GM21576 (cell line): Measurements from ENCODE around the gene TCEAL9.
"Not testable (repeated sequence)": the region's sequence is repeated elsewhere in the genome, so short reads cannot be mapped to it uniquely, and the experiment has no call there.

ENCODE experiments used
- ATAC-seq: cut with Tn5 transposase; IDR thresholded peaks from one replicate; pipeline ENCODE4 v1.9.1; 2021; ENCODE audit warnings: mild to moderate bottlenecking, moderate library complexity; ENCODE audit not compliant: unreplicated experiment

TCEAL9 gene, protein sequence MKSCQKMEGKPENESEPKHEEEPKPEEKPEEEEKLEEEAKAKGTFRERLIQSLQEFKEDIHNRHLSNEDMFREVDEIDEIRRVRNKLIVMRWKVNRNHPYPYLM

DNA sequence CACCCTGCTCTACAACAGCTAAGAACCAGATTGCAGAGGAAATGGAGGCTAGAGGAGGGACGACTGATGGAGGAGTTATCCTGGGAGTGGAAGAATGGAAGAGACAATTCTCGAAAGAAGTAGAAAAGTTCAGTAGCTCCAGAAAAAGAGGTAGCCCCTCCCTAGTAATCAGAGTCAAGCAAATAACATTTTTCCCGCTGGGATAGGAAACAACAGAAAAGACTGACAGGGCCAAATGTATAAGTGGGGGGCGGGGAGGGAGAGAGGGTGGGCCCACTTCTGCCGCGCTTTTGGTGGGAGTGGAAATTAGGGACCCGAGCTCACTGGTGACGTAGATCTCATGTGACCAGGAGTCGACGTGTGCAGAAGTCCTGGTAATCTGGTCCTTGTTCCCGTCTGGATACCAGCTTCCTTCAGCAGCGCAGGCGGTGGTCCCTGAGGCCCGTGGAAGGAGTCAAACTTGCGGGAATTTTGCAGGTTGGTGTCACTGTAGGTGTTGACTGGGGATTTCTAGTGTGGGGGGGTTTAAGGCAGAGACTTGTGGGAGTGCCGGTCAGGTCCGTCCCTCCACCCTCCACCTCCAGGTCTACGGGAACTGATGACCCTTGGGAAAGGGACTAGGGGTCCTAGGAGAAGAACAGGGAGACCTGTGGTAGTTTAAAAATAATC is at the start of gene TCEAL9:
Gene TCEAL9 (plus strand): TSS at position 377 of the 669 bp plus-strand sequence. CDS start 1,179 bp downstream, outside the sequence.
- ATAC-seq, result no peak

DNA sequence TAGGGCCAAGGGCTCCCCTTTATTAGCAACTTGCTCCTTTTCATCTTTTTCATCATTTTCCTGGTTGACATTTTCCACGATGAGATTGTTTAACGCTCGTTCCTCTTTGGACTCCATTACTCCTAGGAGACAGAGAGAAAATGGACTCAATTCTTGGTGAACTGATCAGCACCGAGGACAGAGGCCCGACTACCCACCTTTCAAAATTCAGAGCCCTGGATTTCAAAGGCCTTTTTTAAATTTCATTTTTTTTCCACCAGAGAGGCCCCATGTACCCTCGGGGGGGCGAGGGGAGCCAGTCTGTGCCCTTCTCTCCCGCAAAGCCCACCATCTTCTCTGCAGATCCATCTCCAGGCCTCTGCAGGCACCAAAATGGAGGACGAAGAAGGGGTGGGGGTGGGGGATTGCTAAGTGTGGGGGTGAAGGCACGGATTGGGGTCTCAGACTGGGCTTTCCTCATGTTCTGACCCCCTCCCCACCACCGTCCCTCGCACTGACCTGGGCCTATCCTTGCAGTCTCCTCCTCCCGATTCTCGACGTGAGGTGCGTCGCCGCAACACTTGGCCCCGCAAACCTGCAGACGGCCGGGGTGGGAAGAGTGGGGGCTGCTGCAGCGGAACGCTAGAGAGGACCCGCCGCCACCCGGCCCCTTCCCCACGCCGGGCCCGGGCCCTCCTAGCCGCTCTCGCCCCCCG is 46.3 kb upstream of the TCEAL9 start:
- no peak for ATAC-seq

DNA sequence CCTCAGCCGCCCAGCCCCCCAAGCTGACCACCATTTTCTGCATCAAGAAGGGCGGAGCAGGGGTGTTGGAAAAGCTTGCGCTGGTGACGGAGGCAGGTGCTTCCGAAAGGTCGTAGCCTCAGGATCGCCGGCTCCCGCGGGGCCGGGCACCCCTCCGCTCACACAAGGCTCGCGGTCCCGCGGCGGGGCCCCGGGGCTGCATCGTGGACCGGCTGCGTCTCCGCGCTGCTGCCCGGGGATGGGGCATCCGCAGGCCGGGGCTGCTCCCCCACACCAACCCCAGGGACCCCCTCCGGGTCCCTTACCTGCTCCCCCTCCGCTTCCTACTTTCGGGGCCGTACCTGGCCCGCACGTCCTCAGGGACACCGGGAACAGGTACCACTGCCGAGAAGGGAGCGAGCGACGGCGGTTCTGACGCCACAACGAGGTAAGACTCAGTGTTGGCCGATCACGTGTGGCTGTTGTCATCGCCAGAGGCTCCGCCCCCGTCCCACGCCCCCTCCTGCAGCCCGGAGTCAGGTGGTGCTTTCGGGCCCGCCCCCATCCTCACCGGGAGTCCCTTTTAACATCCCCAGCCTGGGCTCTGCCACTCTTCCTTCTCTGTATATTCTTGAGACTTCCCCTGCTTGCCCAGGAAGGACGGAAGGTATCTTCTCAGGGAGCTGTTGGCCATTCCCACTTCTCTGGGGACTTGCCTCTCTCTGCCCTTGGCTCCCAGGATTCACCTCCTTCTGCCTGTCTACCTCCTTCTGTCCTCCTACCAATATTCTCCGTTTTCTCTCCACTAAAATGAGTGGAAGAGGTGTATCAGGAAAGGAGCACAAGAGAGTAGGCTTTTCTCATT is 45.5 kb upstream of the TCEAL9 start, which contains the start of gene BEX2:
Gene BEX2 (minus strand): TSS at position 436 of the 844 bp plus-strand sequence. CDS start 1,014 bp downstream, outside the sequence.
- peak; percentile 97 for ATAC-seq

DNA sequence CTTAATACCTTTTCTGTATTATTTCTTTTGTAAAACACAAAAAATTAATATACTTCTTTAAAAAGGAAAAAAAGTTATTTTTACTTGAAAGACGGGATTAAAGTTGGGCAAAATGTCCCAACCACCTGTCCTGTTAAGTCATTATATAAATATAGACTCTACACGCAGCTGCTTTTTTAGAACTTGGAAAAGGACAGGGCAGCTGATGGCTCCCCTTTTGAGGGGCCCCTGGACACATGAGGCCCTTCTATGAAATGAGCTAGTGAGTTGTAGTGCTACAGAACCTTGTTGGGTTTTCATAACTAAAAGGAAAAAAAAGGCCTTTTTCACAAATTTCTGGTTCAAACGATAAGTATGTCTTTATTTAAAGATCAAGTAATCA is 44.9 kb upstream of the TCEAL9 start:
- ATAC-seq, result no peak

DNA sequence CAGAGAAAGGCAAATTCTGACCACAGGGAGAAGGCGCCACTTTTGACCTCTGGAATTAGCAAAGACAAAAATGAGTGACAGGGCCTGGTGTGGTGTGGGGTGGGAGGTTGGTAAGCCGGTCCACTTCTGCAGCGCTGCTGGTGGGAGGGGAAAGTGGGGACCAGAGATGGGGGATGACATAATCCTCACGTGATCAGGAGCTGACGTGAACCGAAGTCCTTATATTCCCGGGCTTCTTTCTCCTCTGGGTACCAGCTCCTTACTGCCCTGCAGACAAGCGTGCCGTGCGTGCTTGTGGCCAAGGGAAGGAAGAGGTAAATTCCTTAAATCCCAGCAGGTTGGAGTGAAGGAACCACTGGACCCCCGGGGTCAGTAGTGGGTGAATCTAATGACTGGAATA is 26.3 kb upstream of the TCEAL9 start, which contains the start of gene TCEAL7:
Gene TCEAL7 (plus strand): TSS at position 249 of the 400 bp plus-strand sequence. CDS start 1,165 bp downstream, outside the sequence.
- ATAC-seq, result no peak

DNA sequence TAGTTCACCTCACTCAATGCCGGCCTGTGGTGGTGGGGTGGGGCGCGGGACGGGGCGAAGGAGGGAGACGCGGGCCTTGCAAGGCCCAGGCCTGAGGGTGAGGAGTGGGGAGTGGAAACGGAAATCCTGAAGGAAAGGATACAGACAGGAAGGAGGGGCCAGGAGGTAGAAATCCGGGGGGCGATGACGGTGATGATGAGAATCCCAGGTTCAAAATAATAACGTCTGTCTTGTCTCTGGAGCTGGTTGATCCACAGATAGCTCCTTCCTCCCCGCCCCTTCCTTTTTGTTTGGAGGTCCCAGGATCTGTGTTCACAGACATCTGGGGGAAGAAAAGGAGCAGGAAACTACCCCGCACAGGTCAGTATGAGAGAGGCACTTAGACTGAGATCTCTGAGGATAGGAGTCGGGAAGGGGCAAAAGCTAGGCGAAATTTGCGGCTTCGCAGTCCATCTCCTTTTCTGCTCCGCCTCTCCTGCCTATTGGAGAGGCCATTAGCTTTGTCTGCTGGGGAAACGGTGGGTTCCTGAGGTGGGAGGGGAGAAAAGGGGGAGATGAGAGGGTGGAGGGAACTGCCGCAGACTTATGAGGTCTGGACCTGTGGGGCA is 25.5 kb upstream of the TCEAL9 start:
- no peak for ATAC-seq

DNA sequence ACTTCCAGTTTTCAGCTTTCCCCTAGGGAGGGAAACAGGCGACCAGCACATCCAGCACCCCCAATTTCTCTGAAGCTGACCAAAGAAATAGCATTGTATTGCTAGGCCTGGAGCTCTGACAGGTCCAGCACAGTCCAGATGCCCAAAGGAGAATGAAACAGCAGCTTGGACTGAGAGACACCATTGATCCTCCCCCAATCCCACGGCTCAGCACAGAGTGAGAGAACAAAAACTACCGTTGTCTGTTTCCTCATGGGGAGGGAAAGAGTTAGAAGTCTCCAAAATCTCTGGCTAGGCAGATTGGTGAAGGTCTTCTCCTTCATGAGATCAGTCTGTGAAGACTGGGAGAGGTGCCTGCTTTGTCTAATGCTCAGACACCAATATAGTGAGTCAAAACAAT is 17.6 kb upstream of the TCEAL9 start:
- ATAC-seq, result no peak

DNA sequence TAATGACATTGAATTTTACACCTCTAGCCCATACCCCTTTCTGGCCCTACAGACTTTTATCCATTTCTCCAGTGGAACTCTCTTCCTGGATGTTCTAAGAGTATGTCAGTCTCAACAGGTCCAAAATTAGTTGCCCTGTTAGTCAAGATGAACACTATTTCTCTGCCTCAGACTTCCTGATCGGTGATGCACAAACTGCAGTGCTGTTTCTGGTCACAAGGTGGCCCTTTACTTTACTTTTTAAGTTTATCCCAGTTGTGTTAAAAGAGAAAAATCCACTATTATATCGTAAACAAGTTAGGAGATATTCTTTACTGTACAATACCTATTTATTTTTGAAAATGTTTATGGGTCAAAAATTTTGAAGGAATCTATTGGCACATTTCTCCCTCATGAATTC is 13.2 kb upstream of the TCEAL9 start:
- ATAC-seq, result peak; percentile 68

DNA sequence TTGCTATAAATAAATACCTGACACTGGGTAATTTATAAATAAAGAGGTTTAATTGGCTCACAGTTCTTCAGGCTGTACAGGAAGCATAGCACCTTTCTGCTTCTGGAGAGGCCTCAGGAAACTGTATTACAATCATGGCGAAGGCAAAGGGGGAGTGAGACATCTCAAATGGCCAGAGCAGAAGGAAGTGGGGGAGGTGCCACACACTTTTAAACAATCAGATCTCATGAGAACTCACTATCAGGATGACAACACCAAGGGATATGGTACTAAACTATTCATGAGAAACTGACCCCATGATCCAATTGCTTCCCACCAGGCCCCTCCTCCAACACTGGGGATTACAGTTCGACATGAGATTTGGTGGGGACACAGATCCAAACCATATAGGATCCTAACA is 11.7 kb upstream of the TCEAL9 start:
- no peak for ATAC-seq

DNA sequence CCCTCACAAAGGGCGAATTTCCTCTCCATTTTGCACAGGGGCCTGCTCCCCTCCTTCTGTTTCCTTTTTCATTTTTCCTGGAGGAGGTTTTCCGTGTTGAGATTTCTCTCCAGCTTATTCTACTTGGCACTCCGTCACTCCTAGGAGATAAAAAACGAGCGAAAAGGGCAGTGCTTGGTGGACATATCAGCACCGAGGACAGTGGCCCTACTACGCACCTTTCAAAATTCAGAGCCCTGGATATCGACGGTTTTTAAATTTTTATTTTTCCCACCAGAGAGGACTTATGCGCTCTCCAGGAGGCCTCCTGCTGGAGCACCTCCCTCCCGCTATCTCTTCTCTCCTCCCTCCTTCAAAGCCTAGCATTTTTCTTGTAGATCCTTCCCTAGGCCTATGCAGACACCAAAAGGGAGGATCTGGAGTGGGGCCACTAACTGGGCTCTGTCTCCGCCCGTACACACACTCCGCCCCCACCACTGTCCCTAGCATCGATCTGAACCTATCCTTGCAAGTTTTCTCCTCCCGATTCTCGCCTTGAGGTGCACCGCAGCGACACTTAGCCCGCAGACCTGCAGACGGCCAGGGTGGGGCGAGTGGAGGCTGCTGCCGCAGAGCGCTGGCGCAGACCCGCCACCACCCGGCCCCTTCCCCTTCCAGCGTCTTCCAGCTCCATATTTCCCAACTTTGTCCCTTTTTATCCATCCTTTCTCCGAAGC is 8.5 kb upstream of the TCEAL9 start:
- no peak for ATAC-seq

DNA sequence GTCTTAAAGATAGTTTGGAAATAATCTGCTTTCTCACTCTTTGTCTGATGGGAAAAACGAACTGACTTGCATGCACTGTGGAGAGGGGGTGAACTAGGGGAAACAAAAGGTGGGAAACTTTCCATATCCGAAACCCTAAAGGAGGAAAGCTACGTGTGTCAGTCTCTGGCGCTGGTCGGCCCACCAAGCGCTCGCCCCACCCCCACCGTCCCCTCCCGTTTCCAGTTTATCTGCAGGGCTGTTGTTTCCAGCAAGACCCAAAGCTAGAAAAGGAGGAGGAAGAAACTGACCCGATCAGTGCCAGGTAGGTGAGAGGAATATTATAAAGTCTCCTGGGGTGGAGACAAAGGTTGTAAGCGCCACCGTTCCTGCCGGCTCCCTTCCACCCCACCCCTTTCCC is 552 bp downstream of the TCEAL9 start:
- no peak for ATAC-seq

DNA sequence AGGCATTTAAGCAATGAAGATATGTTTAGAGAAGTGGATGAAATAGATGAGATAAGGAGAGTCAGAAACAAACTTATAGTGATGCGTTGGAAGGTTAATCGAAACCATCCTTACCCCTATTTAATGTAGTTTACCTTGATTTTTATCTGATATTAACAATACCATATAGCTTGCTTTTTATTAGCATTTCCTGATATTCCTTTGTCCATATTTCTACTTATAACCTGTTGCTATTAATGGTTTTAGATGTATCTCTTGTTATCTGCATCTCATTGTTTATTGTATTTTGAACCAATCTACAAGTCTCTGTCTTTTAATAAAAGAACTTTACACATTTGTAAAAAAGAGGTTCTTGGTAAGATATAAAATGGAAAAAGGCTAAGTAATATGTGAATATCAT is 1.6 kb downstream of the TCEAL9 start:
- ATAC-seq, result no peak

DNA sequence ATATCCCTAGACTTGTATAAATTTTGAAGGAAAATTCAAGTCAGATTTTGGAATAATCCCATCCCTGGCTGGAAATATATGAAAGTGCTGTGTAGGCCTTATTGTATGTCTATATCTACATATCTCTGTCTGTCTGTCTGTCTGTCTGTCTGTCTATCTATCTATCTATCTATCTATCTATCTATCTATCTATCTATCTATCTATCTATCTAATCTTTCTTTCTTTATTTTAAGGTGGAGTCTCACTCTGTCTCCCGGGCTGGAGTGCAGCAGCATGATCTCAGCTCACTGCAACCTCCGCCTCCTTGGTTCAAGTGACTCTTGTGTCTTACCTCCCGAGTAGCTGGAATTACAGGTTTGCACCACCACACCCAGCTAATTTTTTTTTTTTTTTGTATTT is 3.3 kb downstream of the TCEAL9 start:
- ATAC-seq, result not testable (repeated sequence)

DNA sequence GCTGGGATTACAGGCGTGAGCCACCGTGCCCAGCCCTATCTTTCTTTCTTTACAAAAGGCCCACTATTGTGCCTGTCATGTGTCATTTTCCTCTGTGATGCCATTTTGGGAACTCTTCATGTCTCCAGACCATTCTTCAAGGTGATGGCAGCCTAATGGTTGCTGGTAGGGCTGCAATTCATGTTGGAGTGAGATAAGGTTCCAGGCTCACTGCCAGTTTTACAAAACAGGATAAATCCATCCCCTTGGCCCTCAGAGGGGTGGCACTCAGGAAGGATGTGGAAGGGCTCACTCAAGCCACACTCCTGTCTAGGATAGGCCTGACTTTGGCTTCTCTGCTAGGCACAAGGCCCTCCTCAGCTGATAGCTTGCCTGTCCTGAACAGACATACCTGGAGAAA is 3.8 kb downstream of the TCEAL9 start:
- ATAC-seq, result no peak

DNA sequence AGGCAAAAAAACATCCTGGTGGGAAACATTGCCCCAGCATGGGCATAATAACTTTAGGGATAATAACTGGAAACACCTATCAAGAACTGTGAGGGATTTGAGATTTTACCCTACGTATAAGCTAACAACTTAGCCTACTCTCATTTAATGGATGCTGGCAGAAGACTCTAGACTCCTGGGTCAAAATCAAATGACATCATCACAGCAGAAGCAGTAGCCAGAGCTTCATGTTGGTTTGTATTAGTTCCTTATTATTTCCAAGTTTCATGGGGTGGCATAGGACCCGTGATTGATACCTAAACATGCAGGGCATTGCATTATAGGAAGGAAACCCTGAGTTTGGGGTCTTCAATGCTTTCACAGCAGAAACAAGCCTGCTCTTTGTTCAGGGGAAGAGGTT is 4.6 kb downstream of the TCEAL9 start:
- ATAC-seq, result no peak

DNA sequence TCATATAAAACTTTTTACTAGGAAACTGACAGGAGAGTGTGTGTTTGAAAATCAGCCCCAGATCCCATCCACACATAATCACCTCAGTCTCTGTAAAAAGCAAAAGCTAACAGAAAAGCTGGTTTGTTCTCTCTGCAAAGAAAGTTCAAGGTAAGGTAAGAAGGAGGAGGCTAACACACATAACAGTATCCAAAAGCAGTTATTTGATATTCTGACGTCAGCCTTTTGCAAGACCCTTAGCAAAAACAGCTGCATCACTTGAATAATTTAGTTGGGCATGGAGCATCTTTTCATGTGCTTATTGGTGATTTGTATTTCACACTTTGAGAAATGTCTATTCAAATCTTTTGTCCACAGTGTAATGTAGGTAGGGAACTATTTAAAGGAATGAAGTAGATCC is 5.5 kb downstream of the TCEAL9 start:
- ATAC-seq, result no peak

DNA sequence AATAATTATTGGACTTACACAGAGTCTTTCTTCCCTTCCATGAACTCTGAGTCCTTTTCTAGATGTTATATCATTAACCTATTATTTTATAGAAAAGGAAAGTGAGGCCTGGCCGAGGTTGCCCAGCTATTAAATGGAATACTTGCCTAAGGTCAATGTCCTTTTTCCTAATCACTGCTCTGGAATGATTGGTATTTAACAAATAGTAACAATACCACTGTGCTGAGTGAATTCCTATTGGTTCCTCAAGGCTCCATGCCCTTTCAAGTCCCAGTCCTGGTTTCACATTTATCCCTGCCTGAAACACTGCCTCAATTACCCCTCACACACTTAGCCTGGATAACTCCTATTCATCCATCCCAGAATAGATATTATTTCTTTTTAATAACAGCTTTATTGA is 6.2 kb downstream of the TCEAL9 start:
- ATAC-seq, result no peak

DNA sequence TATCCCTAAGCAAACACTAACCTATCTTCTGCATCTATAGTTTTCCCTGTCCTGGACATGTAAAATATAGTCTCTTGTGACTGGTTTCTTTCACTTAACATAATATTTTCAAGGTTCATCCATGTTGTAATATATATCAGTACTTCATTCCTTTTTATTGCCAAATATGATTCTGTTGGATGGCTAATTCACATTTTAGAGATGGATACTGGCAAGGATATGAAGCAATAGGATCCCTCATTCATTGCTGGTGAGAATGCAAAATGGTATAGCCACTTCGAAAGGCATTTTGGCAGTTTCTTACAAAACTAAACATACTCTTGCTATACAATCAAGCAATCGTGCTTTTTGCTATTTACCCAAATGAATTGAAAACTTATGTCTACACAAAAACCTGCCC is 6.7 kb downstream of the TCEAL9 start:
- ATAC-seq, result no peak

DNA sequence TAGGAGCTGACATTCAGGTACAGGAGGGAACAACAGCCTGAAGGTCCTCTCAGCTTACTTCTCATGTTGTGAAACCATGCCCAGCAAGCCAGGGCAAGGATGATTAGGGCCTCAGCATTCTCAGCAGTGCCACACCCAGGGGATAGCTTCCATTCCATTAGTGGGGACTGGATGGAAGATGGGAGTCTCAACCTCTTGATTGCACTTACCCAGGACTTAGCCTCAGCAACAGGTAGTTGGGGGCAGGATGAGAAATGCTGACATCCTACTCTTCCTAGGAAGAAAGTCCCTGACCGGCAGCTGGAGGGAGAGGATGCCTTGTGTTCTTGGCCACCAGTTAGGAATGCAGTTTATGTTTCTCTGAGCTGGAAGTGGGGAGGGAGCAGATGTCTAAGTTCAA is 11.2 kb downstream of the TCEAL9 start:
- ATAC-seq, result no peak

DNA sequence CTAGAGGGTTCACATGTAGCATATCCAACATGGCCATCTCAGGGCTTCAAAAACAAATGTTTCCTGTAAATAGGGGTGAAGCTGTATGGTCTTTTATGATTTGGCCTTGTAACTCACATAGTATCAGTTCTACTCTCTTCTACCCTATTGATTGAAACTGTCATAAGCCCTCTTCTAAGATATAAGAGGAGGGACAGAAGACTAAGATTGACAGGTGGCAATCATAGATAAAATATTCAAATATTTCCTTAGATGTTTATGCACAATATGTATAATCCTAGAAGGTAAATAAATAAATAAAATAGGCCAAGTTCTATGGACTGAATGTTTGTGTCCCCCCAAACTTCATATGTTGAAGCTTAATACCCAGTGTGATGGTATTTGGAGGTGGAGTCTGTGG is 13.2 kb downstream of the TCEAL9 start:
- ATAC-seq, result no peak
